T-cell (primary cell): ENCODE data around the gene IL17B. TPM values are rescaled to one million over a fixed set of nuclear protein-coding genes. Genes with fewer than 3 reads are reported as not detected.

Experiments used
- ATAC-seq, 4 experiments: fragments of 200-7000 bp in 3 of 4; fragments of 150-1000 bp in 1 of 4; cut with Tn5 transposase; replicated peaks in 1 of 4; 1 replicate in 3 of 4; 2 replicates in 1 of 4; pipeline ENCODE4 v1.10.0; 2021; ENCODE audit warnings: moderate library complexity in 3 of 4, mild to moderate bottlenecking in 2 of 4, moderate number of reproducible peaks in 1 of 4
- CTCF ChIA-PET, 2 donors: fragments of 300-600 bp; sonication (Branson Sonifier 250); formaldehyde crosslinking; loops; one replicate each; lab custom pipeline; 2022; ENCODE audit warnings: antibody characterized with exemption in 2 of 2; lab: Charles Lee
- POLR2A ChIA-PET, 2 donors: fragments of 300-600 bp; sonication (Branson Sonifier 250); formaldehyde crosslinking; loops; one replicate each; lab custom pipeline; 2022; ENCODE audit warnings: antibody characterized with exemption in 2 of 2; lab: Charles Lee
- DNase-seq, 35 experiments: peaks; one replicate each; pipeline versions ENCODE4 v3.0.0 to v3.0.0-alpha.2; 2013 to 2023
- H3K27ac ChIP-seq: one replicate; pipeline ENCODE4 v1.5.1; 2013; ENCODE audit warnings: low read length
- H3K27me3 ChIP-seq, 2 experiments: replicated peaks in 1 of 2; 1 replicate in 1 of 2; 2 replicates in 1 of 2; pipeline versions ENCODE4 v1.6.1 to v1.7.0; 2013; ENCODE audit warnings: low read length in 1 of 2, mixed read lengths in 1 of 2; ENCODE audit not compliant: control insufficient read depth in 2 of 2, insufficient read depth in 2 of 2; ENCODE audit errors: extremely low read depth in 1 of 2
- H3K36me3 ChIP-seq, 2 donors: 1 replicate in 1 of 2; 2 replicates in 1 of 2; pipeline versions ENCODE4 v1.6.1 to v1.7.0; 2013; ENCODE audit warnings: low read length in 1 of 2; ENCODE audit not compliant: control insufficient read depth in 2 of 2, insufficient read depth in 1 of 2; ENCODE audit errors: extremely low read depth in 1 of 2
- H3K4me1 ChIP-seq, 2 experiments: 1 replicate in 1 of 2; 2 replicates in 1 of 2; pipeline versions ENCODE4 v1.6.1 to v1.7.0; 2013; ENCODE audit warnings: low read length in 2 of 2, mixed read lengths in 1 of 2; ENCODE audit not compliant: insufficient read depth in 2 of 2, control insufficient read depth in 1 of 2; ENCODE audit errors: extremely low read depth in 1 of 2
- H3K4me3 ChIP-seq, 2 donors: 1 replicate in 1 of 2; 2 replicates in 1 of 2; pipeline versions ENCODE4 v1.5.1 to v1.7.0; 2013; ENCODE audit warnings: mild to moderate bottlenecking in 2 of 2, low read length in 1 of 2, moderate library complexity in 1 of 2; ENCODE audit not compliant: control insufficient read depth in 1 of 2; ENCODE audit errors: extremely low read depth in 1 of 2
- H3K9me3 ChIP-seq: 2 replicates; pipeline ENCODE4 v1.7.0; 2013
- H3K27ac Mint-ChIP-seq, 2 donors: one replicate each; pipeline ENCODE4 v1.8.0; 2020 to 2021; ENCODE audit warnings: mild to moderate bottlenecking in 2 of 2, mixed read lengths in 2 of 2
- H3K27me3 Mint-ChIP-seq, 2 donors: one replicate each; pipeline ENCODE4 v1.8.0; 2021 to 2022; ENCODE audit warnings: mixed read lengths in 2 of 2
- H3K36me3 Mint-ChIP-seq: one replicate; pipeline ENCODE4 v1.8.0; 2021; ENCODE audit warnings: mixed read lengths
- H3K4me1 Mint-ChIP-seq, 3 donors: one replicate each; pipeline ENCODE4 v1.8.0; 2020 to 2022; ENCODE audit warnings: mixed read lengths in 3 of 3, mild to moderate bottlenecking in 1 of 3
- H3K4me3 Mint-ChIP-seq, 3 donors: one replicate each; pipeline ENCODE4 v1.8.0; 2020 to 2022; ENCODE audit warnings: mild to moderate bottlenecking in 3 of 3, mixed read lengths in 3 of 3, moderate library complexity in 3 of 3
- H3K9me3 Mint-ChIP-seq, 3 donors: one replicate each; pipeline ENCODE4 v1.8.0; 2020 to 2022; ENCODE audit warnings: mixed read lengths in 3 of 3
- WGBS: methylation state at CpG from one replicate; pipeline ENCODE4 v1.1.5; 2013; ENCODE audit warnings: missing lambda C conversion rate; ENCODE audit not compliant: insufficient coverage; 5-methylcytosine and 5-hydroxymethylcytosine counted together
- total RNA-seq, 35 experiments: library from RNA in 6 of 35; stranded (reverse) in 6 of 35; fragments of 120-200 nt in 1 of 35; gene quantifications; one replicate each; pipeline versions ENCODE4 v1.2.1 to v1.2.4 and lab custom pipeline; 2013 to 2026

IL17B gene
- total RNA-seq (not detected), total RNA-seq (lab: John Stamatoyannopoulos, UW) (0 to 0.06 (median 0) reads per million in 29 experiments)
- 0.18 TPM for total RNA-seq (2013)

GRCh38 chr5:149379177-149379761 is at the start of gene IL17B:
Gene IL17B, minus strand, starts transcription at chr5:149379292. Its CDS starts 67 bp downstream, at chr5:149379225.
- Histone ChIP-seq H3K36me3 (no peaks in the 10 kb centered on the region), H3K9me3 (no peaks in the 10 kb centered on the region), H3K27ac (no peak within 1 kb of the TSS), H3K4me1 (peaks cover 0 to 7% of the 10 kb centered on the region in 2 experiments), H3K4me3 (no peak within 1 kb of the TSS), H3K27me3 (peaks cover 0 to 24% of the 10 kb centered on the region in 2 experiments)
- ChIA-PET POLR2A (no interaction called here), CTCF (no interaction called here)
- 86% methylated on average over 20 of the region's 22 CpGs for WGBS
- H3K4me1 Mint-ChIP-seq = peaks cover 0 to 9% (median 2%) of the 10 kb centered on the region in 3 donors
- no peak for DNase-seq
- no peak for ATAC-seq
- peaks cover 0 to 2% of the 10 kb centered on the region in 2 donors for H3K27me3 Mint-ChIP-seq
- peaks cover 4% of the 10 kb centered on the region for H3K36me3 Mint-ChIP-seq
- no peak within 1 kb of the TSS for H3K27ac Mint-ChIP-seq
- H3K9me3 Mint-ChIP-seq = no peaks in the 10 kb centered on the region
- H3K4me3 Mint-ChIP-seq = no peak within 1 kb of the TSS

GRCh38 chr5:149428032-149428431 is 48.9 kb upstream of the IL17B start:
- Mint-ChIP-seq H3K4me3 (no peak overlapping the region), H3K36me3 (no peaks in the 10 kb centered on the region), H3K27me3 (no peaks in the 10 kb centered on the region), H3K9me3 (no peaks in the 10 kb centered on the region), H3K4me1 (peaks cover 3 to 11% (median 5%) of the 10 kb centered on the region in 3 donors), H3K27ac (no peak overlapping the region)
- Histone ChIP-seq H3K4me3 (no peak overlapping the region), H3K27me3 (peaks cover 0 to 16% of the 10 kb centered on the region in 2 experiments), H3K27ac (no peak overlapping the region), H3K4me1 (peaks cover 3 to 10% of the 10 kb centered on the region in 2 experiments), H3K36me3 (no peaks in the 10 kb centered on the region), H3K9me3 (no peaks in the 10 kb centered on the region)
- ChIA-PET POLR2A (no interaction called here), CTCF (interaction anchor here in 1 of 2 donors (0.6 to 1.7 kb wide), 2 partner anchors 12 to 58 kb away, joined by 3 to 5 read pairs; no protein-coding TSS in a partner anchor)
- ATAC-seq (no peak), DNase-seq (no peak)
- 100% methylated on average over 3 of the region's 5 CpGs for WGBS

- Mint-ChIP-seq H3K4me1 (peaks cover 5 to 11% (median 7%) of the 10 kb centered on the region in 3 donors), H3K9me3 (no peaks in the 10 kb centered on the region), H3K4me3 (no peak overlapping the region), H3K27ac (no peak overlapping the region), H3K27me3 (no peaks in the 10 kb centered on the region), H3K36me3 (no peaks in the 10 kb centered on the region)
- Histone ChIP-seq H3K36me3 (no peaks in the 10 kb centered on the region), H3K4me1 (peaks cover 8 to 16% of the 10 kb centered on the region in 2 experiments), H3K27ac (no peak overlapping the region), H3K27me3 (peaks cover 0 to 18% of the 10 kb centered on the region in 2 experiments), H3K9me3 (no peaks in the 10 kb centered on the region), H3K4me3 (no peak overlapping the region)
- ChIA-PET CTCF (no interaction called here), POLR2A (no interaction called here)
- ATAC-seq (no peak), DNase-seq (no peak)
- WGBS = 57% methylated on average over 3 of the region's 4 CpGs
Observed at GRCh38 chr5:149427374-149427773, 48.3 kb upstream of the IL17B start.

GRCh38 chr5:149426931-149427330 is 47.8 kb upstream of the IL17B start:
- no peaks in the 10 kb centered on the region for H3K9me3 Mint-ChIP-seq
- Histone ChIP-seq H3K36me3 (no peaks in the 10 kb centered on the region), H3K4me3 (no peak overlapping the region), H3K9me3 (no peaks in the 10 kb centered on the region), H3K27ac (no peak overlapping the region), H3K27me3 (peaks cover 0 to 20% of the 10 kb centered on the region in 2 experiments), H3K4me1 (peaks cover 11 to 19% of the 10 kb centered on the region in 2 experiments)
- ChIA-PET POLR2A (interaction anchor here in 1 of 2 donors (0.7 kb wide), 1 partner anchor 11 kb away, joined by 4 read pairs; no protein-coding TSS in a partner anchor), CTCF (interaction anchor here in 1 of 2 donors (0.6 to 0.7 kb wide), 3 partner anchors 18 to 57 kb away, joined by 3 to 6 read pairs (median 4); no protein-coding TSS in a partner anchor)
- peaks cover 8 to 14% (median 11%) of the 10 kb centered on the region in 3 donors for H3K4me1 Mint-ChIP-seq
- ATAC-seq = no peak
- WGBS = no CpG with 5 or more reads among the region's 2 CpGs
- no peaks in the 10 kb centered on the region for H3K27me3 Mint-ChIP-seq
- H3K36me3 Mint-ChIP-seq = no peaks in the 10 kb centered on the region
- DNase-seq = no peak
- H3K4me3 Mint-ChIP-seq = no peak overlapping the region
- H3K27ac Mint-ChIP-seq = no peak overlapping the region

- Histone ChIP-seq H3K27me3 (peaks cover 0 to 23% of the 10 kb centered on the region in 2 experiments), H3K9me3 (no peaks in the 10 kb centered on the region), H3K4me1 (peaks cover 11 to 17% of the 10 kb centered on the region in 2 experiments), H3K4me3 (no peak overlapping the region), H3K27ac (no peak overlapping the region), H3K36me3 (no peaks in the 10 kb centered on the region)
- Mint-ChIP-seq H3K27me3 (no peaks in the 10 kb centered on the region), H3K9me3 (no peaks in the 10 kb centered on the region), H3K27ac (no peak overlapping the region), H3K4me1 (peaks cover 6 to 15% (median 8%) of the 10 kb centered on the region in 3 donors), H3K36me3 (no peaks in the 10 kb centered on the region), H3K4me3 (no peak overlapping the region)
- DNase-seq (no peak), ATAC-seq (no peak)
- CTCF ChIA-PET = interaction anchor here in 1 of 2 donors (1.1 kb wide), 1 partner anchor 9 kb away, joined by 4 read pairs; no protein-coding TSS in a partner anchor
- no CpG with 5 or more reads among the region's 4 CpGs for WGBS
- POLR2A ChIA-PET = no interaction called here
Observed at GRCh38 chr5:149425729-149426128, 46.6 kb upstream of the IL17B start.

- Mint-ChIP-seq H3K27ac (no peak overlapping the region), H3K9me3 (no peaks in the 10 kb centered on the region), H3K4me1 (peaks cover 3 to 15% (median 4%) of the 10 kb centered on the region in 3 donors), H3K27me3 (no peaks in the 10 kb centered on the region), H3K4me3 (no peak overlapping the region), H3K36me3 (no peaks in the 10 kb centered on the region)
- no peak for ATAC-seq
- Histone ChIP-seq H3K4me1 (peaks cover 11% of the 10 kb centered on the region in 2 experiments), H3K9me3 (no peaks in the 10 kb centered on the region), H3K27ac (no peak overlapping the region), H3K4me3 (no peak overlapping the region), H3K36me3 (no peaks in the 10 kb centered on the region), H3K27me3 (peaks cover 0 to 19% of the 10 kb centered on the region in 2 experiments)
- no peak for DNase-seq
- ChIA-PET CTCF (interaction anchor here in 1 of 2 donors (1.1 kb wide), 1 partner anchor 67 kb away, joined by 3 read pairs; the partner anchor contains the start of gene PCYOX1L), POLR2A (interaction anchor here in 1 of 2 donors (0.8 kb wide), 1 partner anchor 31 kb away, joined by 3 read pairs; no protein-coding TSS in a partner anchor)
- 82% methylated on average over 7 of the region's 10 CpGs for WGBS
Observed at GRCh38 chr5:149424371-149425315, 45.6 kb upstream of the IL17B start.
